ENCODE data around the gene RDH13. TPM values are rescaled to one million over a fixed set of nuclear protein-coding genes. Genes with fewer than 3 reads are reported as not detected.

RDH13 gene
- total RNA-seq, 4 donors from 2014 or later: 70.6 to 225 (median 108) TPM

DNA sequence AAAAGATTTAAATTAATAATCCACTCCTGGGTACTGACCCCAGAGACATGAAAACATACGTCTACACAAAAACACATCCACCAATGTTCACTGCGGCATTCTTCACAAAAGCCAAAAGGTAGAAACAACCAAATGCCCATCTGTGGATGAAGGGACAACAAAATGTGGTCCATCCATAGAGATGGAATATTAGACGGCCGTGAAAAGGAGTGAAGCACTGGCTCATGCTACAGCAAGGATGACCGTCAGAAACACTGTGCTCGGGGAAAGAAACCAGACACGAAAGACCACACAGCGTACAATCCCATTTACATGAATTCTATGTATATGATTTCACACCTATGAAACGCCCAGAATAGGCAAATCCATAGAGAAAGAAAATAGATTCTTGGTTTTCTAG, 6.1 kb downstream of the RDH13 start:
- H3K4me1 ChIP-seq: peaks cover 3% of the 10 kb centered on the region
- no peak for DNase-seq (ENCODE audit: low spot score in 2 of 2)
- peaks cover 74% of the 10 kb centered on the region for H3K36me3 ChIP-seq
- no peak overlapping the region for H3K27ac ChIP-seq
- H3K9me3 ChIP-seq: no peaks in the 10 kb centered on the region
- no peaks in the 10 kb centered on the region for H3K27me3 ChIP-seq
- no peak for TF ChIP-seq POLR2AphosphoS5 (IDR thresholded peaks at IDR 0.05)
- TF ChIP-seq EP300 (IDR thresholded peaks at IDR 0.05): no peak
- TF ChIP-seq, protein P1, sequence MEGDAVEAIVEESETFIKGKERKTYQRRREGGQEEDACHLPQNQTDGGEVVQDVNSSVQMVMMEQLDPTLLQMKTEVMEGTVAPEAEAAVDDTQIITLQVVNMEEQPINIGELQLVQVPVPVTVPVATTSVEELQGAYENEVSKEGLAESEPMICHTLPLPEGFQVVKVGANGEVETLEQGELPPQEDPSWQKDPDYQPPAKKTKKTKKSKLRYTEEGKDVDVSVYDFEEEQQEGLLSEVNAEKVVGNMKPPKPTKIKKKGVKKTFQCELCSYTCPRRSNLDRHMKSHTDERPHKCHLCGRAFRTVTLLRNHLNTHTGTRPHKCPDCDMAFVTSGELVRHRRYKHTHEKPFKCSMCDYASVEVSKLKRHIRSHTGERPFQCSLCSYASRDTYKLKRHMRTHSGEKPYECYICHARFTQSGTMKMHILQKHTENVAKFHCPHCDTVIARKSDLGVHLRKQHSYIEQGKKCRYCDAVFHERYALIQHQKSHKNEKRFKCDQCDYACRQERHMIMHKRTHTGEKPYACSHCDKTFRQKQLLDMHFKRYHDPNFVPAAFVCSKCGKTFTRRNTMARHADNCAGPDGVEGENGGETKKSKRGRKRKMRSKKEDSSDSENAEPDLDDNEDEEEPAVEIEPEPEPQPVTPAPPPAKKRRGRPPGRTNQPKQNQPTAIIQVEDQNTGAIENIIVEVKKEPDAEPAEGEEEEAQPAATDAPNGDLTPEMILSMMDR (IDR thresholded peaks at IDR 0.05): no peak
- TF ChIP-seq POLR2A (IDR thresholded peaks at IDR 0.05): no peak
- no peak overlapping the region for H3K4me3 ChIP-seq
- 98% methylated on average over 9 of the region's 9 CpGs for WGBS

DNA sequence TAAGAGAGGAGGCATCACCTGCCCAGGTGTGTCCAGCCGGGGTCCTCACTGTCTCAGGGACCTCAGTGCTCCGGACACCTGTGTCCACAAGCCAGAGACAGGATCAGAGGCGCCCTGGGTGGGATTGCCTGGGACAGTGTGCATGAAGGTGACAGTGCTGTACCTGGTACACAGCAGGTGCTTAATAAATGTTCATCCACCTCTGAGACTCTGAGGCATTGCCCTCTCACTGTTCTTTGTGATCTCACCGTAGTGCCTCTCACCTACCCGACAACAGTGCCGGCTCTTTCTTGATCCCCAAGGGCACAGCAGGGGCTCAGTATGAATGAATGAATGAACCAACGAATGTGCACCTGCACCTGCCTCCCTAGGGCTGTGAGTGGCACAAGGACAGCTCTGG, 9.2 kb downstream of the RDH13 start:
- no peak overlapping the region for H3K4me3 ChIP-seq
- no peaks in the 10 kb centered on the region for H3K9me3 ChIP-seq
- peaks cover 88% of the 10 kb centered on the region for H3K36me3 ChIP-seq
- no peak overlapping the region for H3K27ac ChIP-seq
- DNase-seq (ENCODE audit: low spot score in 2 of 2): no peak
- WGBS: 91% methylated on average over 7 of the region's 7 CpGs
- no peaks in the 10 kb centered on the region for H3K27me3 ChIP-seq
- no peaks in the 10 kb centered on the region for H3K4me1 ChIP-seq
- TF ChIP-seq EP300 (IDR thresholded peaks at IDR 0.05): no peak
- no peak for TF ChIP-seq POLR2AphosphoS5 (IDR thresholded peaks at IDR 0.05)
- no peak for TF ChIP-seq POLR2A (IDR thresholded peaks at IDR 0.05)
- TF ChIP-seq, protein P1 (IDR thresholded peaks at IDR 0.05): no peak

DNA sequence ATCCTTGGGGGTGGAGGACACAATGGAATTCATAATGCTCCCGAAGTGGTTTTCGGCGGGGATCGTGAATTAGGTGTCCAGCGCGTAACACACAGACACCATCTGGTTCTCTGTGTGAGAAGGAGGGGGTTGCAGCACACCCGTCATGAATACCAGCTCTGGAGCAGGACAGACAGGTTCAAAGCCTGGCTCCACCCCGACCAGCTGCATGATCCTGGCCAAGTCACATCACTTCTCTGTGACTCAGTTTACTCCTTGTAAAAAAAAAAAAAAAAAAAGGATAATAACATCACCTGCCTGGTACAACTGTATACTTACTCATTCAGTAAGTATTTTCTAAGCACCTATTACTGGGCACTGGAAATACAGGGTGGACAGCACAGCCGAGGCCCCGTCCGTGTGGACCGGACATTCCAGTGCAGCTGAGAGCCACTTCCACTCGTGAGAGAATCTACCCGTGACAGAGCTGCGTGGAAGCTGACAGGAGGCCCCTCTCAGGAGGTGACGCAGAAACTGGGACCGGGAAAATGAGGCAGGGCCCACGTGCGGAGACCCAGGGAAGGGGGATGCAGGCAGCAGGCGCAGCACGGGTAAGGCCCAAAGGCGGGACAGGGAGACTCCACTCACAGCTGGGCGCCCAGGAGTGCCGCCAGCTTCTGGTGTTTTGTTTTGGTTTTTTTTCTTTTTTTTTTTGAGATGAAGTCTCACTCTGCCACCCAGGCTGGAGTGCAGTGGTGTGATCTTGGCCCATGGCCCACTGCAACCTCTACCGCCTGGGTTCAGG, 12.0 kb downstream of the RDH13 start:
- Histone ChIP-seq H3K9me3 (no peaks in the 10 kb centered on the region), H3K36me3 (peaks cover 88% of the 10 kb centered on the region), H3K4me3 (no peak overlapping the region), H3K27me3 (no peaks in the 10 kb centered on the region), H3K27ac (no peak overlapping the region), H3K4me1 (no peaks in the 10 kb centered on the region)
- TF ChIP-seq EP300 (IDR thresholded peaks at IDR 0.05): no peak
- no peak for DNase-seq (ENCODE audit: low spot score in 2 of 2)
- WGBS: 95% methylated on average over 25 of the region's 25 CpGs

DNA sequence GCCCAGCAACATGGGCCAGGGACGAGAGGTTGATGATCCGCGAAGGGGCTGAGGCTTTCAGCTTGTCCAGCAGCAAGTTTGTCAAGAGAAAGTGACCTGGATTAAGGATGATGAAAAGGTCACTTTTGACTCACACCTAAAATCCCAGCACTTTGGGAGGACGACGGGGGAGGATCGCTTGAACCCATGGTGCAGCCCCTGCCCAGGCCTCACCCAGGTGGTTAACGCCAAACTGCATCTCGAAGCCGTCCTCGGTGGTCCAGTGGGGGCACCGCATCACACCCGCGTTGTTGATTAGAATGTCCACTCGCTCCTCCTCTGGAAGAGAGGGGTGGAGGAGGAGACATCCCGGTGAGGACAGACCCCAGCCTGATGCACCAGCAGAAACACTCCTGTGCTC, 14.5 kb downstream of the RDH13 start:
- H3K36me3 ChIP-seq: peaks cover 88% of the 10 kb centered on the region
- no peak for TF ChIP-seq POLR2AphosphoS5 (IDR thresholded peaks at IDR 0.05)
- TF ChIP-seq, protein P1 (IDR thresholded peaks at IDR 0.05): no peak
- TF ChIP-seq POLR2A (IDR thresholded peaks at IDR 0.05): no peak
- no peak for TF ChIP-seq EP300 (IDR thresholded peaks at IDR 0.05)

DNA sequence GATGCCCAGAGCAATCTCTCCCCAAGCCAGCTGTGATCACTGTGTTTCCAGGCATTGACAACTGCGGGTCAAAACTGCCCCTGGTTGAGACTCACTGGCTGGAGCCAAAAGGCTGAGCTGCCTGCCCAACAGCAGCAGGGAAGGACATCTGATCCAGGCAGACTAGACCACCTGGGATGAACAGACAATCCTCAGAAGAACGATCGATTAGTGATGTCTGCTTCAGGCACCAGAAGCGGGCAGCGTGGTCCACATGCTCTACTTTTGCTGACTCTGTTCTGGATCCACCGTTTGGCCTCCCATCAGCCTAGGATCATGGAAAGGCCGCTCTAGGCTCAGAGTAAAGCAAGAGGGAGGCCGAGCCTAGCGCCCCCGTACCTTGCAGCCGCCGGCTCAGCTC, 15.0 kb downstream of the RDH13 start:
- Histone ChIP-seq H3K9me3 (no peaks in the 10 kb centered on the region), H3K4me1 (no peaks in the 10 kb centered on the region), H3K27ac (no peak overlapping the region), H3K27me3 (no peaks in the 10 kb centered on the region), H3K4me3 (no peak overlapping the region), H3K36me3 (peaks cover 88% of the 10 kb centered on the region)
- TF ChIP-seq EP300 (IDR thresholded peaks at IDR 0.05): no peak
- no peak for TF ChIP-seq POLR2A (IDR thresholded peaks at IDR 0.05)
- TF ChIP-seq, protein P1 (IDR thresholded peaks at IDR 0.05): no peak
- TF ChIP-seq POLR2AphosphoS5 (IDR thresholded peaks at IDR 0.05): no peak
- WGBS: 96% methylated on average over 10 of the region's 12 CpGs
- no peak for DNase-seq (ENCODE audit: low spot score in 2 of 2)

More for the DNA sequence above, 14.5 kb downstream of the RDH13 start:
- Histone ChIP-seq H3K4me1 (no peaks in the 10 kb centered on the region), H3K4me3 (no peak overlapping the region), H3K27ac (no peak overlapping the region), H3K27me3 (no peaks in the 10 kb centered on the region), H3K9me3 (no peaks in the 10 kb centered on the region)
- 96% methylated on average over 15 of the region's 15 CpGs for WGBS
- DNase-seq (ENCODE audit: low spot score in 2 of 2): no peak
